Erythroblast (primary cell): ENCODE measurements around the gene TNNI2.
"Not testable (repeated sequence)": the region's sequence is repeated elsewhere in the genome, so short reads cannot be mapped to it uniquely, and the experiment has no call there.

Source experiments
- GATA1 ChIP-seq: IDR thresholded peaks from 2 replicates; pipeline ENCODE4 v1.6.1; 2011; ENCODE audit warnings: low read depth, mild to moderate bottlenecking, control low read depth, low read length, moderate library complexity
- POLR2A ChIP-seq: IDR thresholded peaks from 2 replicates; pipeline ENCODE4 v1.6.1; 2011; ENCODE audit warnings: mild to moderate bottlenecking, low read length

DNA sequence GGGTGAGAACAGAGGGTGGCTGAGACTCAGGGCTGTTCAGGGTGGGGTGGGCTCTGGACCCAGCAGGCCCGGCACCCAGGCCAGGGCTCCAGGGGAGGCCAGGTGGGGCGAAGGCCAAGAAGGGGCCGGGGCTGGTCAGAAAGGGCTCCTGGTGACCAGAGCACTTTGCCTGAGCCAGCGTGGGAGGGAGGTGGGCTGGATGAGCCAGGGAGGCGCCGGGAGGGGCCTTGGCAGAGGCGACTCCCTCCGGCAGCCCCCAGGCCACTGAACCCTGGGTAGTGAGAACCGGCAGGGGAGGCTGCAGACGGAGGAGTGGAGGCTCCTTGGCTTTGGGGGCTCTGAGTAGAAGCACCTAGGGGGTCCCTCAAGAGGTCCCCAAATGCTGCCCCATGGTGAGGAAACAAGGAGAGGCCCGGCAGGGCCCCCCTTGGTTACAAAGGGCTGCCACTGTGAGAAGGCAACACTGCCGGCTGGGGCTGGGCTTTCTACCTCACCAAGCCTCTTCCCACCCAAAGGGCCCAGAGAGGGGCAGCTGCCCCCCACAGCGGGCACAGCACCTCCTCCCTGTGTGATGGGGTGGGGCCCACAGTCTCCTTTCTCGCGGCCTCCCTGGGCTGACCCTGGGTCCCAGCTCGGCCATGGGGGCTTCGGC lies 35.8 kb downstream of the TNNI2 start:
- TF ChIP-seq POLR2A, GATA1: not testable (repeated sequence)
